ENCODE measurements around the gene NKAIN1.
"Not testable (repeated sequence)": the region's sequence is repeated elsewhere in the genome, so short reads cannot be mapped to it uniquely, and the experiment has no call there.

NKAIN1 gene

GRCh38 chr1:31201931-31202360 is 37.7 kb downstream of the NKAIN1 start:
- H3K4me3 ChIP-seq (replicated peaks in 1 of 2; ENCODE audit: low read depth in 2 of 2, low read length in 2 of 2), result no peak overlapping the region
- no peak for TF ChIP-seq CTCF (IDR thresholded peaks at IDR 0.05; ENCODE audit: low read depth, low read length)
- DNase-seq (ENCODE audit: low read depth in 2 of 2), result no peak

- no peak overlapping the region for H3K4me3 ChIP-seq (replicated peaks in 1 of 2; ENCODE audit: low read depth in 2 of 2, low read length in 2 of 2)
- no peak for DNase-seq (ENCODE audit: low read depth in 2 of 2)
- TF ChIP-seq CTCF (IDR thresholded peaks at IDR 0.05; ENCODE audit: low read depth, low read length), result no peak
Measured at GRCh38 chr1:31199949-31200348, 39.7 kb downstream of the NKAIN1 start.

- no peak overlapping the region for H3K4me3 ChIP-seq (replicated peaks in 1 of 2; ENCODE audit: low read depth in 2 of 2, low read length in 2 of 2)
- DNase-seq (ENCODE audit: low read depth in 2 of 2), result no peak
- TF ChIP-seq CTCF (IDR thresholded peaks at IDR 0.05; ENCODE audit: low read depth, low read length), result no peak
Measured at GRCh38 chr1:31199236-31199790, 40.4 kb downstream of the NKAIN1 start.

- no peak overlapping the region for H3K4me3 ChIP-seq (replicated peaks in 1 of 2; ENCODE audit: low read depth in 2 of 2, low read length in 2 of 2)
- no peak for DNase-seq (ENCODE audit: low read depth in 2 of 2)
- no peak for TF ChIP-seq CTCF (IDR thresholded peaks at IDR 0.05; ENCODE audit: low read depth, low read length)
Measured at GRCh38 chr1:31198600-31198999, 41.1 kb downstream of the NKAIN1 start.

- TF ChIP-seq CTCF (IDR thresholded peaks at IDR 0.05; ENCODE audit: low read depth, low read length), result no peak
- no peak overlapping the region for H3K4me3 ChIP-seq (replicated peaks in 1 of 2; ENCODE audit: low read depth in 2 of 2, low read length in 2 of 2)
- no peak for DNase-seq (ENCODE audit: low read depth in 2 of 2)
Measured at GRCh38 chr1:31198150-31198549, 41.5 kb downstream of the NKAIN1 start.

GRCh38 chr1:31196685-31197084 is 43.0 kb downstream of the NKAIN1 start:
- H3K4me3 ChIP-seq (replicated peaks in 1 of 2; ENCODE audit: low read depth in 2 of 2, low read length in 2 of 2), result no peak overlapping the region
- no peak for TF ChIP-seq CTCF (IDR thresholded peaks at IDR 0.05; ENCODE audit: low read depth, low read length)
- DNase-seq (ENCODE audit: low read depth in 2 of 2), result peak; percentile 47 to 85

- DNase-seq (ENCODE audit: low read depth in 2 of 2); H3K4me3 ChIP-seq (replicated peaks in 1 of 2; ENCODE audit: low read depth in 2 of 2, low read length in 2 of 2): not testable (repeated sequence)
- TF ChIP-seq CTCF (IDR thresholded peaks at IDR 0.05; ENCODE audit: low read depth, low read length), result peak; percentile 10
Measured at GRCh38 chr1:31195267-31195666, 44.4 kb downstream of the NKAIN1 start.

All from cardiac fibroblast (primary cell).